ENCODE results near the gene SUGP2.

SUGP2 gene

GRCh38 chr19:18996796-18997394 is 36.4 kb downstream of the SUGP2 start:
- TF ChIP-seq, protein P1, sequence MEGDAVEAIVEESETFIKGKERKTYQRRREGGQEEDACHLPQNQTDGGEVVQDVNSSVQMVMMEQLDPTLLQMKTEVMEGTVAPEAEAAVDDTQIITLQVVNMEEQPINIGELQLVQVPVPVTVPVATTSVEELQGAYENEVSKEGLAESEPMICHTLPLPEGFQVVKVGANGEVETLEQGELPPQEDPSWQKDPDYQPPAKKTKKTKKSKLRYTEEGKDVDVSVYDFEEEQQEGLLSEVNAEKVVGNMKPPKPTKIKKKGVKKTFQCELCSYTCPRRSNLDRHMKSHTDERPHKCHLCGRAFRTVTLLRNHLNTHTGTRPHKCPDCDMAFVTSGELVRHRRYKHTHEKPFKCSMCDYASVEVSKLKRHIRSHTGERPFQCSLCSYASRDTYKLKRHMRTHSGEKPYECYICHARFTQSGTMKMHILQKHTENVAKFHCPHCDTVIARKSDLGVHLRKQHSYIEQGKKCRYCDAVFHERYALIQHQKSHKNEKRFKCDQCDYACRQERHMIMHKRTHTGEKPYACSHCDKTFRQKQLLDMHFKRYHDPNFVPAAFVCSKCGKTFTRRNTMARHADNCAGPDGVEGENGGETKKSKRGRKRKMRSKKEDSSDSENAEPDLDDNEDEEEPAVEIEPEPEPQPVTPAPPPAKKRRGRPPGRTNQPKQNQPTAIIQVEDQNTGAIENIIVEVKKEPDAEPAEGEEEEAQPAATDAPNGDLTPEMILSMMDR (conservative IDR thresholded peaks at IDR 0.05; ENCODE audit: low read depth): no peak
- POLR2A ChIA-PET (ENCODE audit: low non-redundant PET): no interaction called here
- DNase-seq (ENCODE audit: low spot score): no peak
- peak overlapping the region; percentile 14; the same call in 1 of the 2 replicates for H3K27ac ChIP-seq
- CTCF ChIA-PET: interaction anchor here (0.6 kb wide), 1 partner anchor 17 kb away, joined by 3 read pairs; no protein-coding TSS in a partner anchor

GRCh38 chr19:18996351-18996750 is 37.0 kb downstream of the SUGP2 start:
- DNase-seq (ENCODE audit: low spot score): no peak
- peak overlapping the region; percentile 17; the same call in 1 of the 2 replicates for H3K27ac ChIP-seq
- ChIA-PET POLR2A (ENCODE audit: low non-redundant PET) (no interaction called here), CTCF (interaction anchor here (1.0 kb wide), 1 partner anchor 29 kb away, joined by 3 read pairs; no protein-coding TSS in a partner anchor)
- TF ChIP-seq, protein P1 (conservative IDR thresholded peaks at IDR 0.05; ENCODE audit: low read depth): no peak

DNA sequence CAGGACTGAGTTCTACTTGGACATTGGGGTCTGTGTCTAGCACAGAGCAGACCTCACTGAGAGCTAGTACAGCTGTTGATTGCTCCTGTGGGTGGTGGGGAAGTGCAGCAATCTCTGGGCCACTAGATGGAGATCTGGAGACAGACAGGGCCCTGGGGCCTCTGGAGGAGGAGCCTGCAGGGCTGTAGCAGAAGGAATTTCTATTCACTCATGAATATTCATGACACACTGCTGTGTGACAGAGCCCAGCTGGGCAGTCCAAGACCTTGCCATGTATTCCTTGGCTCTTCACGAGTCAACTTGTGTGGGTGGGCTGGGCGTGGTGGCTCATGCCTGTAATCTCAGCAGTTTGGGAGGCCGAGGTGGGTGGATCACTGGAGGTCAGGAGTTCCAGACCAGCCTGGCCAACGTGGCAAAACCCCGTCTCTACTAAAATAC is 37.5 kb downstream of the SUGP2 start:
- POLR2A ChIA-PET (ENCODE audit: low non-redundant PET): no interaction called here
- TF ChIP-seq, protein P1 (conservative IDR thresholded peaks at IDR 0.05; ENCODE audit: low read depth): no peak; the same call in 1 of the 2 replicates
- DNase-seq (ENCODE audit: low spot score): peak; percentile 75

GRCh38 chr19:18993115-18993514 is 40.2 kb downstream of the SUGP2 start:
- TF ChIP-seq, protein P1 (conservative IDR thresholded peaks at IDR 0.05; ENCODE audit: low read depth): no peak
- H3K27ac ChIP-seq: no peak overlapping the region
- no peak for DNase-seq (ENCODE audit: low spot score)
- ChIA-PET CTCF (interaction anchor here (0.7 kb wide), 1 partner anchor 53 kb away, joined by 3 read pairs; no protein-coding TSS in a partner anchor), POLR2A (ENCODE audit: low non-redundant PET) (no interaction called here)

More for the DNA sequence above, 37.5 kb downstream of the SUGP2 start:
- CTCF ChIA-PET: interaction anchor here (0.7 to 1.1 kb wide), 3 partner anchors 8 to 126 kb away, joined by 3 read pairs; no protein-coding TSS in a partner anchor
- peak overlapping the region; percentile 17 for H3K27ac ChIP-seq

DNA sequence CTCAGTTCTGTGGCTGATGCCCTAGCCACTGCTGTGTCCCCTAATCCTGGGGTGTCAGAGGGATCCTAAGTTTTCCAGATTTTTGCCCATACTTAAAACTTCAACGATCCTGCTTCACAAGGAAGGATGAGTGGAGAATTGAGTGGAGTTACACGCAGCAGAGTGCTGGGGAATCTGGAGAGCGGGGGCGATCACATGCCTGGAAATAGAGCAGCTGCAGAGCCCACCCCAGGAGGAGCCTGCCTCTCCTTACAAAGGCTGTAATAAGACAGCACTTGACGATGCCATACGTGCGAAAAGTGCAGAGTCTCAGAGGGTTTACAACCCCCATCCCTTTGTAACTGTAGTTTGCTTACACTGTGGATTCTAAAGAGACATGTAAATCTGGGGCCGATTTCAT is 40.6 kb downstream of the SUGP2 start:
- TF ChIP-seq, protein P1 (conservative IDR thresholded peaks at IDR 0.05; ENCODE audit: low read depth): no peak
- DNase-seq (ENCODE audit: low spot score): no peak
- peak overlapping the region; percentile 11 for H3K27ac ChIP-seq
- CTCF ChIA-PET: interaction anchor here (0.7 kb wide), 1 partner anchor 53 kb away, joined by 3 read pairs; no protein-coding TSS in a partner anchor
- POLR2A ChIA-PET (ENCODE audit: low non-redundant PET): no interaction called here

GRCh38 chr19:18991468-18991867 is 41.8 kb downstream of the SUGP2 start:
- POLR2A ChIA-PET (ENCODE audit: low non-redundant PET): no interaction called here
- TF ChIP-seq, protein P1 (conservative IDR thresholded peaks at IDR 0.05; ENCODE audit: low read depth): no peak
- no peak for DNase-seq (ENCODE audit: low spot score)
- peak overlapping the region; percentile 14; the same call in 1 of the 2 replicates for H3K27ac ChIP-seq
- CTCF ChIA-PET: interaction anchor here (1.1 kb wide), 1 partner anchor 8 kb away, joined by 3 read pairs; no protein-coding TSS in a partner anchor
